K562 (cell line): ENCODE measurements around the gene CDC42EP5. TPM values are rescaled to one million over a fixed set of nuclear protein-coding genes. Genes with fewer than 3 reads are reported as not detected.

Experiments used
- CSDE1 ChIP-seq, 2 experiments: fragments of 450-650 bp; IDR thresholded peaks; 2 replicates each; pipeline ENCODE4 v1.6.1; 2016; ENCODE audit warnings: mild to moderate bottlenecking in 1 of 2
- NFRKB ChIP-seq: fragments of 450-650 bp; IDR thresholded peaks from 2 replicates; pipeline ENCODE4 v1.6.1; 2016; ENCODE audit warnings: low read depth
- ZKSCAN8 ChIP-seq: fragments of 200-800 bp; sonication (Bioruptor generic); IDR thresholded peaks from 2 replicates; pipeline ENCODE4 v1.6.1; 2016; ENCODE audit warnings: missing genetic modification characterization, missing compliant biosample characterization
- ZNF263 ChIP-seq: sonication (generic); formaldehyde crosslinking; IDR thresholded peaks from 2 replicates; pipeline ENCODE4 v1.8.0; 2022; ENCODE audit warnings: mild to moderate bottlenecking, missing genetic modification reagents, borderline replicate concordance
- polyA plus RNA-seq, 8 experiments: library from polyadenylated mRNA; depleted of rRNA in 4 of 8; stranded (reverse) in 5 of 8; unstranded in 3 of 8; fragments of >200 nt; fragmentation: Nextera tagmentation in 2 of 8; fragmentation: Illumina TruSeq in 1 of 8; extraction: Ambion mirVana in 2 of 8; extraction: Trizol in 1 of 8; gene quantifications; 2 replicates each; pipeline versions ENCODE4 v1.2.1 to v1.2.3, GENCODE V29; 2011 to 2014; ENCODE audit warnings: inconsistent platforms in 1 of 8, missing spikeins in 1 of 8
- total RNA-seq, 7 experiments: library from RNA; depleted of rRNA in 6 of 7; stranded (reverse); fragments of >200 nt in 6 of 7; fragmentation: Illumina TruSeq in 2 of 7; extraction: Trizol in 2 of 7; gene quantifications; 2 replicates each; pipeline versions ENCODE4 v1.2.1 to v1.2.3, GENCODE V29; 2011 to 2021; ENCODE audit warnings: low replicate concordance in 1 of 7
- TF ChIP-seq, protein P1 (sequence below): sonication (generic); formaldehyde crosslinking; IDR thresholded peaks from 2 replicates; pipeline ENCODE4 v1.8.0; 2022; ENCODE audit warnings: missing genetic modification reagents, mild to moderate bottlenecking, moderate library complexity, borderline replicate concordance
- TF ChIP-seq, protein P2 (sequence below): fragments of 450-650 bp; formaldehyde crosslinking; IDR thresholded peaks from 2 replicates; pipeline ENCODE4 v1.4.0; 2020; ENCODE audit warnings: mild to moderate bottlenecking, moderate library complexity

The CDC42EP5 gene
- total and polyA plus RNA-seq, 9 of the 15 experiments (the other 6 are each of a cell fraction or from before 2014, with no cell fraction given): 0.15 to 0.38 TPM; not detected in 7

DNA sequence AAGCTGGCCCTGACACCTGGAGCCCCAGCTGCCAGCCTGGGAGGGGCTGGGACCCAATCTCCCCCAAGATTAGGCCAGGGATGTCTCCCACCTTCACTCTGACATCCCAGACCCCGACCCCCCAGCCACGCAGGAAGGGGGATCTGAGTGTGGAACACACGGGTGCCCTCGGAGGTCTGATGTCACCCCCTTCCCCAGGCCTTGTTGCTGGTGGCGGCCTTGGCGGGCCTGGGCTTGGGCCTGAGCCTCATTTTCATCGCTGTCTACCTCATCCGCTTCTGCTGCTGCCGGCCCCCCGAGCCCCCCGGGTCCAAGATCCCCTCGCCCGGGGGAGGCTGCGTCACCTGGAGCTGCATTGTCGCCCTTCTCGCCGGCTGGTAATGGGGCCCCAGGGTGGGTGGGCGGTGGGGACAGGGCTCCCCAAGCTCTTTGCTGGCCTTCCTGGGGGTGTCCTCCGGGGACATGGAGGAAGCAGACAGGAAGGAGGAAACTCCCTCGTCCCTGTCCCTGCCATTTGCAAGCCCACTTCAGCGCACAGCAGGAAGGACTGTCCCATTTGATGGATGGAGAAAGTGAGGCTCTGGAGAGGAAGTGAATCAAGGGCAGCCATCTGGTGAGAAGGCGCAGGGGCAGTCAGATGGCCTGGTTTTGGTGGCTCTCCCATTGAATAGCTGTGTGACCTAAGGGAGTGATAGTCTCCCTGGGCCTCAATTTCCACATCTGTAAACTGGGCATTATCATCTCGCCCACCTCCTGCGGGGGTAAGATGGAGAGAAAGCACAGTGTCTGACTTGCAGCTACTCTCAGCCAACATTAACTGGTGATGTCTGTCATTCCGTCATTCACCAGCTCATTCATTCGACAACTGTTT, 53.9 kb downstream of the CDC42EP5 start (continued):
- TF ChIP-seq, protein P1, sequence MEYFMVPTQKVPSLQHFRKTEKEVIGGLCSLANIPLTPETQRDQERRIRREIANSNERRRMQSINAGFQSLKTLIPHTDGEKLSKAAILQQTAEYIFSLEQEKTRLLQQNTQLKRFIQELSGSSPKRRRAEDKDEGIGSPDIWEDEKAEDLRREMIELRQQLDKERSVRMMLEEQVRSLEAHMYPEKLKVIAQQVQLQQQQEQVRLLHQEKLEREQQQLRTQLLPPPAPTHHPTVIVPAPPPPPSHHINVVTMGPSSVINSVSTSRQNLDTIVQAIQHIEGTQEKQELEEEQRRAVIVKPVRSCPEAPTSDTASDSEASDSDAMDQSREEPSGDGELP: no peak
- no peak for TF ChIP-seq ZKSCAN8 (CRISPR knock-in tag)
- no peak for TF ChIP-seq ZNF263 (CRISPR knock-in tag)
- TF ChIP-seq CSDE1 (IDR thresholded peaks at IDR 0.05): no peak
- no peak for TF ChIP-seq NFRKB
- TF ChIP-seq, protein P2, sequence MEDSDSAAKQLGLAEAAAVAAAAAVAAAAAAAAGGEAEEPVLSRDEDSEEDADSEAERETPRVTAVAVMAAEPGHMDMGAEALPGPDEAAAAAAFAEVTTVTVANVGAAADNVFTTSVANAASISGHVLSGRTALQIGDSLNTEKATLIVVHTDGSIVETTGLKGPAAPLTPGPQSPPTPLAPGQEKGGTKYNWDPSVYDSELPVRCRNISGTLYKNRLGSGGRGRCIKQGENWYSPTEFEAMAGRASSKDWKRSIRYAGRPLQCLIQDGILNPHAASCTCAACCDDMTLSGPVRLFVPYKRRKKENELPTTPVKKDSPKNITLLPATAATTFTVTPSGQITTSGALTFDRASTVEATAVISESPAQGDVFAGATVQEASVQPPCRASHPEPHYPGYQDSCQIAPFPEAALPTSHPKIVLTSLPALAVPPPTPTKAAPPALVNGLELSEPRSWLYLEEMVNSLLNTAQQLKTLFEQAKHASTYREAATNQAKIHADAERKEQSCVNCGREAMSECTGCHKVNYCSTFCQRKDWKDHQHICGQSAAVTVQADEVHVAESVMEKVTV (CRISPR knock-in tag): no peak
